Measurements from ENCODE around the gene CDHR5.

DNA sequence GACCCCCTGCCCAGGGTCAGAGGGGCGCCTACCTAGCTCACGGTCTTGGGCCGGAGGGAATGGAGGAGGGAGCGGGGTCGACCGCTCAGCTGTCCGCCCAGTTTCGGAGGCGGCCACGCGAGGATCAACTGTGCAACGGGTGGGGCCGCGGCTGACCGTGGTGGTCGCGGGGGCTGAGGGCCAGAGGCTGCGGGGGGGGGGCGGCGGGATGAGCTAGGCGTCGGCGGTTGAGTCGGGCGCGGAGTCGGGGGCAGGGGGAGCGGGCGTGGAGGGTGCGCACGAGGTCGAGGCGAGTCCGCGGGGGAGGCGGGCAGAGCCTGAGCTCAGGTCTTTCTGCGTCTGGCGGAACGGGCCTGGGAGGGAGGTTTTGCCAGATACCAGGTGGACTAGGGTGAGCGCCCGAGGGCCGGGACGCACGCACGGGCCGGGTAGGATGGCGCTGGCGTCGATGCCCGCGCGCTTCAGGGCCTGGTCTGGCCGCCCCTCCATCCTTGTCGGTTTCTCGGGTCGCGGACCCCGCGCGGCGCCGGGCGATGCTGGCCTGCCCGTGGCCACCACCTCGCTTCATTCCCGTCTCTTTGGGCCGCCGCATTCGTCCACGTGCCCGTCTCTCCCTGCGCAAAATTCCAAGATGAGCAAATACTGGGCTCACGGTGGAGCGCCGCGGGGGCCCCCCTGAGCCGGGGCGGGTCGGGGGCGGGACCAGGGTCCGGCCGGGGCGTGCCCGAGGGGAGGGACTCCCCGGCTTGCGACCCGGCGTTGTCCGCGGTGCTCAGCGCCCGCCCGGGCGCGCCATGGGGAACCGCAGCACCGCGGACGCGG lies 12.0 kb upstream of the CDHR5 start, which contains the start of gene DRD4:
- no peak for TF ChIP-seq EZH2phosphoT487 (conservative IDR thresholded peaks at IDR 0.05; ENCODE audit: low read length)
- TF ChIP-seq, protein P1, sequence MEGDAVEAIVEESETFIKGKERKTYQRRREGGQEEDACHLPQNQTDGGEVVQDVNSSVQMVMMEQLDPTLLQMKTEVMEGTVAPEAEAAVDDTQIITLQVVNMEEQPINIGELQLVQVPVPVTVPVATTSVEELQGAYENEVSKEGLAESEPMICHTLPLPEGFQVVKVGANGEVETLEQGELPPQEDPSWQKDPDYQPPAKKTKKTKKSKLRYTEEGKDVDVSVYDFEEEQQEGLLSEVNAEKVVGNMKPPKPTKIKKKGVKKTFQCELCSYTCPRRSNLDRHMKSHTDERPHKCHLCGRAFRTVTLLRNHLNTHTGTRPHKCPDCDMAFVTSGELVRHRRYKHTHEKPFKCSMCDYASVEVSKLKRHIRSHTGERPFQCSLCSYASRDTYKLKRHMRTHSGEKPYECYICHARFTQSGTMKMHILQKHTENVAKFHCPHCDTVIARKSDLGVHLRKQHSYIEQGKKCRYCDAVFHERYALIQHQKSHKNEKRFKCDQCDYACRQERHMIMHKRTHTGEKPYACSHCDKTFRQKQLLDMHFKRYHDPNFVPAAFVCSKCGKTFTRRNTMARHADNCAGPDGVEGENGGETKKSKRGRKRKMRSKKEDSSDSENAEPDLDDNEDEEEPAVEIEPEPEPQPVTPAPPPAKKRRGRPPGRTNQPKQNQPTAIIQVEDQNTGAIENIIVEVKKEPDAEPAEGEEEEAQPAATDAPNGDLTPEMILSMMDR (IDR thresholded peaks at IDR 0.05; ENCODE audit: insufficient read depth, low read length, poor library complexity, severe bottlenecking): no peak

All from SU-DHL-6 (cell line).